Esophagus squamous epithelium (tissue), 4 donors: ENCODE measurements around the gene FIGLA.

ENCODE experiments used
- CTCF ChIP-seq, 6 experiments: fragments of 450-650 bp in 4 of 6; fragments of 200-600 bp in 2 of 6; sonication (generic) in 2 of 6; IDR thresholded peaks; one replicate each; pipeline ENCODE4 v1.5.1; 2016 to 2019; ENCODE audit warnings: antibody characterized with exemption in 6 of 6, mild to moderate bottlenecking in 4 of 6, moderate library complexity in 4 of 6
- POLR2A ChIP-seq, 4 donors: fragments of 450-650 bp; IDR thresholded peaks; one replicate each; pipeline ENCODE4 v1.6.1; 2017; ENCODE audit warnings: antibody characterized with exemption in 4 of 4, mild to moderate bottlenecking in 4 of 4, moderate library complexity in 3 of 4

DNA sequence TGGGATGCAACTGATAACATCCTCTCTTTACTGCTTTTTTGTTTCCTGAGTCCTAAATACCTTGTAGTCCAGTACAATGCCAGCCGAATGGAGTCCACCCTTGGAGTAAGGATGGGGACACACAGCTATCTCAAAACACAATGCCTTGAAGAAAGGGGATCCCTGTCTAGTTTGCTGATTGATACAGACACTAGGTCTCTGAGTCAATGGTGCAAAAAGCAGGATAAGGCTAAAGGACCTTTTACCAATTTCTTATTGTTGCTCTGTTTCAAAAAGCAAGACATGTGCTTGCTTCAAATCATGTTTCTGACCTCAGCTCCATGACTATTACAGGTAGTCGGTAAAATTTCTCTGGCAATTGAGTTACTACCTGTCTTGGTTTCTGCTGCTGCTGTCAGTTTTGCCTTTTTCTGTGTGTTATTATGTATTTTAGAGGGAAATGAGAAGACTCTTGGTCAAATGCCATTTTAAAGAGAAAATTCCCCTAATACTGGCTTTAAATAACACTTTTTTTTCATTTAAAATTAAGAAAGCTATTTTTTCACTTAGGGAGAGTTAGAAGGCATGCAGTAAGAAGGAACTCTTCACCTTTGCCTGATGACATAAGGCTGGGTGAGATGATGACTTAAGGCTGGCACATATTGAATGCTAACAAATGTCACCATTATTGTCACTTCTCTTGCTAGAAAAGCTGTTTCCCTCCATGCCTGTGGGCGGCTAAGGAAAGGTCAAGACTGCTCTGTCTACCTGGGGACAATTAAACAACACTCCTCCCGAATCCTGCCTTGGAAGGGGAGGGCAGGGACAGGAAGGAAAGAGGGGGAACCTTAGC, 4.9 kb upstream of the FIGLA start:
- TF ChIP-seq CTCF (IDR thresholded peaks at IDR 0.05): no peak
- no peak for TF ChIP-seq POLR2A (IDR thresholded peaks at IDR 0.05)
